Measurements from ENCODE around the gene FAM114A2. TPM values are rescaled to one million over a fixed set of nuclear protein-coding genes. Genes with fewer than 3 reads are reported as not detected.

Gene FAM114A2
- total RNA-seq, 1 experiment from 2014 or later, result 12.8 TPM

GRCh38 chr5:153985498-153985897, 53.2 kb downstream of the FAM114A2 start:
- H4K8ac ChIP-seq (replicated peaks; ENCODE audit: insufficient read length, low read depth, low read length), result no peak overlapping the region
- Mint-ChIP-seq H3K36me3 (ENCODE audit: insufficient read depth in 1 of 3, low read depth in 3 of 3) (no peaks in the 10 kb centered on the region), H3K4me3 (no peak overlapping the region), H3K27ac (no peak overlapping the region), H3K27me3 (ENCODE audit: low read depth) (no peaks in the 10 kb centered on the region; the same call in 1 of the 2 replicates), H3K4me1 (no peaks in the 10 kb centered on the region), H3K9me3 (no peaks in the 10 kb centered on the region)
- H3K27me3 ChIP-seq (ENCODE audit: insufficient read depth, low read length), result no peaks in the 10 kb centered on the region
- no peak overlapping the region for H3K18ac ChIP-seq (ENCODE audit: insufficient read length, low read depth, low read length)
- no peak overlapping the region for H3K4ac ChIP-seq (ENCODE audit: low read depth, low read length)
- H3K79me1 ChIP-seq (ENCODE audit: insufficient read depth, low read depth, low read length, poor library complexity, severe bottlenecking), result no peaks in the 10 kb centered on the region
- no peaks in the 10 kb centered on the region for H3K9me3 ChIP-seq (ENCODE audit: control insufficient read depth, low read depth, low read length)
- H2BK15ac ChIP-seq (ENCODE audit: low read depth, low read length), result no peak overlapping the region
- no peak overlapping the region for H3K23ac ChIP-seq (ENCODE audit: insufficient read length, low read depth, low read length)
- H3K4me1 ChIP-seq (ENCODE audit: insufficient read depth, low read length), result no peaks in the 10 kb centered on the region
- H3K27ac ChIP-seq (ENCODE audit: insufficient read length, low read depth, low read length), result no peak overlapping the region
- H3T11ph ChIP-seq (ENCODE audit: low read length), result no peak overlapping the region
- H4K20me1 ChIP-seq (ENCODE audit: control insufficient read depth, insufficient read depth, insufficient read length), result no peaks in the 10 kb centered on the region
- no peak overlapping the region for H2AK5ac ChIP-seq (ENCODE audit: insufficient read length, low read length)
- no peak overlapping the region for H3K4me2 ChIP-seq (ENCODE audit: insufficient read depth, insufficient read length, low read length)
- no peak overlapping the region for H2BK120ac ChIP-seq (ENCODE audit: low read depth, low read length, poor library complexity, severe bottlenecking)
- H3K9ac ChIP-seq (ENCODE audit: extremely low read depth, insufficient read length, low read length), result no peak overlapping the region
- H3K14ac ChIP-seq (ENCODE audit: insufficient read depth, low read length), result no peak overlapping the region
- DNase-seq, result no peak
- H2BK12ac ChIP-seq (ENCODE audit: insufficient read length, low read depth, low read length), result no peak overlapping the region
- no peak overlapping the region for H2BK20ac ChIP-seq (ENCODE audit: low read depth, low read length, poor library complexity, severe bottlenecking)
- H3K23me2 ChIP-seq (ENCODE audit: insufficient read length, low read depth, low read length, poor library complexity, severe bottlenecking), result no peaks in the 10 kb centered on the region
- H3K79me2 ChIP-seq (ENCODE audit: insufficient read depth, low read length), result no peaks in the 10 kb centered on the region
- TF ChIP-seq, protein P1, sequence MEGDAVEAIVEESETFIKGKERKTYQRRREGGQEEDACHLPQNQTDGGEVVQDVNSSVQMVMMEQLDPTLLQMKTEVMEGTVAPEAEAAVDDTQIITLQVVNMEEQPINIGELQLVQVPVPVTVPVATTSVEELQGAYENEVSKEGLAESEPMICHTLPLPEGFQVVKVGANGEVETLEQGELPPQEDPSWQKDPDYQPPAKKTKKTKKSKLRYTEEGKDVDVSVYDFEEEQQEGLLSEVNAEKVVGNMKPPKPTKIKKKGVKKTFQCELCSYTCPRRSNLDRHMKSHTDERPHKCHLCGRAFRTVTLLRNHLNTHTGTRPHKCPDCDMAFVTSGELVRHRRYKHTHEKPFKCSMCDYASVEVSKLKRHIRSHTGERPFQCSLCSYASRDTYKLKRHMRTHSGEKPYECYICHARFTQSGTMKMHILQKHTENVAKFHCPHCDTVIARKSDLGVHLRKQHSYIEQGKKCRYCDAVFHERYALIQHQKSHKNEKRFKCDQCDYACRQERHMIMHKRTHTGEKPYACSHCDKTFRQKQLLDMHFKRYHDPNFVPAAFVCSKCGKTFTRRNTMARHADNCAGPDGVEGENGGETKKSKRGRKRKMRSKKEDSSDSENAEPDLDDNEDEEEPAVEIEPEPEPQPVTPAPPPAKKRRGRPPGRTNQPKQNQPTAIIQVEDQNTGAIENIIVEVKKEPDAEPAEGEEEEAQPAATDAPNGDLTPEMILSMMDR (conservative IDR thresholded peaks at IDR 0.05), result no peak
- no peak overlapping the region for H2BK5ac ChIP-seq (ENCODE audit: insufficient read length, low read length)
- no peak overlapping the region for H3K56ac ChIP-seq (ENCODE audit: insufficient read length, low read depth, low read length)
- no CpG with 5 or more reads among the region's 3 CpGs for WGBS (ENCODE audit: extremely low coverage, insufficient read length, low lambda C conversion rate)
- no peak overlapping the region for H4K5ac ChIP-seq (ENCODE audit: insufficient read length, low read depth, low read length)
- H2AFZ ChIP-seq (ENCODE audit: low read length), result no peak overlapping the region
- H4K91ac ChIP-seq (ENCODE audit: insufficient read length, low read depth, low read length), result no peak overlapping the region

Measured in H9 (cell line).